ENCODE results near the gene MYH9. TPM values are rescaled to one million over a fixed set of nuclear protein-coding genes. Genes with fewer than 3 reads are reported as not detected.

The MYH9 gene
- total RNA-seq, 2 experiments from 2014 or later: 901 to 925 TPM

- peak overlapping the region; percentile 49 for H3K4me3 Mint-ChIP-seq
- peak; percentile 73 to 91 (median 81) for DNase-seq
- peak; percentile 93 for TF ChIP-seq CTCF (IDR thresholded peaks at IDR 0.05)
- Histone ChIP-seq H3K4me1 (ENCODE audit: insufficient read depth, low read length) (peaks cover 14% of the 10 kb centered on the region), H3K9me3 (ENCODE audit: control insufficient read depth in 1 of 2, insufficient read depth in 1 of 2, low read length in 2 of 2) (no peaks in the 10 kb centered on the region), H3K36me3 (ENCODE audit: insufficient read depth, low read length) (peaks cover 100% of the 10 kb centered on the region), H3K27ac (ENCODE audit: low read depth in 1 of 2, low read length in 2 of 2) (no peak overlapping the region), H3K4me3 (ENCODE audit: low read length) (no peak overlapping the region), H3K27me3 (ENCODE audit: control insufficient read depth in 1 of 2, insufficient read depth in 2 of 2, low read length in 2 of 2) (no peaks in the 10 kb centered on the region)
- ChIA-PET POLR2A (interaction anchor here (0.5 to 2.4 kb wide), 18 partner anchors 12 to 627 kb away, joined by 3 to 7 read pairs (median 4); partner anchors contain the start of genes APOL2 and MYH9), CTCF (interaction anchor here (0.6 to 7.9 kb wide), 27 partner anchors 9 to 200 kb away, joined by 3 to 60 read pairs (median 4); partner anchors contain the start of gene MYH9)
- H3K27ac Mint-ChIP-seq: peak overlapping the region; percentile 84
- no peaks in the 10 kb centered on the region for H3K27me3 Mint-ChIP-seq
- ATAC-seq (ENCODE audit: poor library complexity): peak; percentile 88
- intact Hi-C loops (cut with DNase I, micrococcal nuclease): loop anchor here (1.0 to 5.0 kb wide), 4 partner anchors 36 to 185 kb away; partner anchors contain the start of gene TXN2 (in 1 of the 2)
- H3K9me3 Mint-ChIP-seq: no peaks in the 10 kb centered on the region
- H3K4me1 Mint-ChIP-seq (ENCODE audit: low read depth): peaks cover 19% of the 10 kb centered on the region
- H3K36me3 Mint-ChIP-seq (ENCODE audit: low read depth): peaks cover 99% of the 10 kb centered on the region
Observed at GRCh38 chr22:36301384-36301828, 86.4 kb downstream of the MYH9 start.

GRCh38 chr22:36300396-36301212 is 87.2 kb downstream of the MYH9 start:
- Histone ChIP-seq H3K4me1 (ENCODE audit: insufficient read depth, low read length) (peaks cover 14% of the 10 kb centered on the region), H3K27me3 (ENCODE audit: control insufficient read depth in 1 of 2, insufficient read depth in 2 of 2, low read length in 2 of 2) (no peaks in the 10 kb centered on the region), H3K36me3 (ENCODE audit: insufficient read depth, low read length) (peaks cover 100% of the 10 kb centered on the region), H3K9me3 (ENCODE audit: control insufficient read depth in 1 of 2, insufficient read depth in 1 of 2, low read length in 2 of 2) (no peaks in the 10 kb centered on the region), H3K4me3 (ENCODE audit: low read length) (no peak overlapping the region), H3K27ac (ENCODE audit: low read depth in 1 of 2, low read length in 2 of 2) (no peak overlapping the region)
- CTCF ChIA-PET: interaction anchor here (1.1 to 7.9 kb wide), 18 partner anchors 14 to 186 kb away, joined by 3 to 60 read pairs (median 4); partner anchors contain the start of gene MYH9
- Mint-ChIP-seq H3K27me3 (no peaks in the 10 kb centered on the region), H3K27ac (peak overlapping the region; percentile 84), H3K4me1 (ENCODE audit: low read depth) (peaks cover 19% of the 10 kb centered on the region), H3K9me3 (no peaks in the 10 kb centered on the region), H3K36me3 (ENCODE audit: low read depth) (peaks cover 99% of the 10 kb centered on the region), H3K4me3 (no peak overlapping the region)
- no peak for DNase-seq
- ATAC-seq (ENCODE audit: poor library complexity): no peak
- no peak for TF ChIP-seq CTCF (IDR thresholded peaks at IDR 0.05)
- POLR2A ChIA-PET: interaction anchor here (0.9 to 2.4 kb wide), 16 partner anchors 12 to 186 kb away, joined by 3 to 7 read pairs (median 4); partner anchors contain the start of gene APOL2
- intact Hi-C loops (cut with DNase I, micrococcal nuclease): loop anchor here (1.0 to 5.0 kb wide), 4 partner anchors 37 to 186 kb away; partner anchors contain the start of gene TXN2 (in 1 of the 2)

DNA sequence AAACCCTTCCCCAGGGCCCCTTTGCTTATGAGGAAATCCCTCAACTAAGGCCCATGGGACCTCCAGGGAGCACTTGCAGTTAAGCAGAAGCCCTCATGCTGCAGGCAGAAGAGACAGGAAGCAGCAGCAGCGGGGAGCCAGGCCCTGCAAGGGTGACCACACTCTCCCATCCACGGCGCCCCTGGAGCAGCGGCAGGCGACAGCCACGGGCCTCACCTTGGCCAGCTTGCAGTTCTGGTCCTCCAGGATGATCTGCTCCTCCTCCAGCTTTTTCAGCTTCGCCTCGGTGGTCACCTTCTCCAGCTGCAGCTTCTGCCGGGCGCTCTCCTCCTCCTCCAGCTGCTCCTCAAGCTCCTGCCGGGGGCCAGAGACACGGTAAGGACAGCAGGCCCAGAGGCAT is 87.9 kb downstream of the MYH9 start:
- H3K36me3 Mint-ChIP-seq (ENCODE audit: low read depth): peaks cover 99% of the 10 kb centered on the region
- H3K27me3 ChIP-seq (ENCODE audit: control insufficient read depth in 1 of 2, insufficient read depth in 2 of 2, low read length in 2 of 2): no peaks in the 10 kb centered on the region
- CTCF ChIA-PET: interaction anchor here (0.6 to 7.9 kb wide), 4 partner anchors 13 to 170 kb away, joined by 3 to 60 read pairs (median 4); no protein-coding TSS in a partner anchor
- H3K4me3 Mint-ChIP-seq: no peak overlapping the region
- H3K4me1 Mint-ChIP-seq (ENCODE audit: low read depth): peaks cover 13% of the 10 kb centered on the region
- ATAC-seq (ENCODE audit: poor library complexity): no peak
- H3K4me3 ChIP-seq (ENCODE audit: low read length): no peak overlapping the region
- intact Hi-C loops (cut with DNase I, micrococcal nuclease): loop anchor here in 1 of 2 experiments (5.0 kb wide), 1 partner anchor 37 kb away; no protein-coding TSS in a partner anchor
- H3K4me1 ChIP-seq (ENCODE audit: insufficient read depth, low read length): peaks cover 21% of the 10 kb centered on the region
- H3K27ac Mint-ChIP-seq: no peak overlapping the region
- POLR2A ChIA-PET: interaction anchor here (1.3 to 2.2 kb wide), 5 partner anchors 32 to 186 kb away, joined by 3 to 8 read pairs (median 5); no protein-coding TSS in a partner anchor
- H3K27ac ChIP-seq (ENCODE audit: low read depth in 1 of 2, low read length in 2 of 2): no peak overlapping the region
- no peak for TF ChIP-seq CTCF (IDR thresholded peaks at IDR 0.05)
- peaks cover 100% of the 10 kb centered on the region for H3K36me3 ChIP-seq (ENCODE audit: insufficient read depth, low read length)
- no peaks in the 10 kb centered on the region for H3K9me3 ChIP-seq (ENCODE audit: control insufficient read depth in 1 of 2, insufficient read depth in 1 of 2, low read length in 2 of 2)
- DNase-seq: no peak
- no peaks in the 10 kb centered on the region for H3K27me3 Mint-ChIP-seq
- H3K9me3 Mint-ChIP-seq: no peaks in the 10 kb centered on the region
